HG03575 (cell line): ENCODE data around the gene MYL7.
"Not testable (repeated sequence)": the region's sequence is repeated elsewhere in the genome, so short reads cannot be mapped to it uniquely, and the experiment has no call there.

Source experiments
- ATAC-seq: cut with Tn5 transposase; IDR thresholded peaks from one replicate; pipeline ENCODE4 v1.9.1; 2021; ENCODE audit not compliant: unreplicated experiment, insufficient number of reproducible peaks, low FRiP score; ENCODE audit errors: extremely low read depth

MYL7 gene

DNA sequence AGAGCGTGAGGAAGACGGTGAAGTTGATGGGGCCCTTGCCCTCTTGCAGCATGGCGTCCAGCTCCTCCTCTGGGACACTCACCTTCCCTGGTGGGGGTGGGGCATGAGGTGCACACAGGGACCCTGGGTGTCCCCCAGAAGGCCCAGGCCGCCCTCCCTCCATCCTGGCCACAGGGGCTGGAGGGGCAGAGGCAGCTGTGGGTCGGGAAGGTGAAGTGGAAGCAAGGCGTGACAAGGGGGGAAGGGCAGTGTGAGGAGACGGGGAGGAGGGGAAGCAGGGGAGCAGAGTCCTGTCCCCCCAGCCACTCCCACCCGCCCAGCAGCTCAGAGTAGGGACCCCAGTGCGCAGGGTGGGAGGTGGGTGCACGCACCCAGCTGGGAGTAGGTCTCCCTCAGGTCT lies 791 bp downstream of the MYL7 start:
- no peak for ATAC-seq

DNA sequence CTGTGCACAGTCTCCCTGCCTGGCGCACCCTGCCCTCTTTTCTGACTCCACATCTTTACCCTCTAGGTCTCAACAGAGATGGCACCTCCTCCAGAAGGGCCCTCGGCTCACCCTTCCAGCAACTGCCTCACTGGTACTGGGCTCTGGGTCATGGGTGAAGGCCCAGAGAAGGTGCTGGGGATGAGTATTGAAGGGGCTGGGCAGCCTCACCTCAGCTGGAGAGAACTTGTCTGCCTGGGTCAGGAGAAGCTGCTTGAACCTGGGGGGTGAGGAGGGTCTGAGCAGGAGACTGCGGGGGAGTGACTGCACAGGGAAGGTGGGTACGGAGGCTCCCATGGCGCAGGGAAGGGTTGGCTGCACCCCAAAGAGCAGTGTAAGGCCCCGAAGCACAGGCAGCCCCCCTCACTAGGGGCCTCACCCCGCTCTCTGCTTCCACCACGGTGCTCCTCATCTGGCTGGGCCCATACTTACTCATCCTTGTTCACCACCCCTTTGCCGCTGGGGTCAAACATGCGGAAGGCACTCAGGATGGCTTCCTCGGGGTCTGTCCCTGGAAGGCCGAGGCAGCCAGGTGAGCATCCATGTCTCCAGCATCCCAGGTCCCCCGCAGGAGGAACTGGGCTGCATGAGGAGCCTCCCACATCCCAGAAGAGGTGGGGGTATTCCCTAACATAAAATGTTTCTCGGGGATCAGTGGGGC lies 1.7 kb downstream of the MYL7 start:
- ATAC-seq, result no peak

DNA sequence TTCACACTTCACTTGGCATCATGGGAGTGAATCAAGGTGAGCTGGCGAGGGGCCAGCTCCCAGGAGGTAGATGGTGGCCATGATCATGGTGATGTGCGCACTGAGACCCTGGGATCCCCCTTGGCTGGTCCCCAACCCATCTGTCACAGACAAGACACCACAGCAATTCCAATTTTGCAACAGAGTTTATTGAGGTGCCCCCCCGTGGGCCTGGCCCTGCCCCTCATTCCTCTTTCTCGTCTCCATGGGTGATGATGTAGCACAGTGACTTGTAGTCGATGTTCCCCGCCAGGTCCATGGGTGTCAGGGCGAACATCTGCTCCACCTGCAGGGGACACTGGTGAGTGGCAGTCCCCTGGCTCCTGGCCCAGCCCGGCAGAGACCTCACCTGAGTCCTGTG lies 2.4 kb downstream of the MYL7 start:
- ATAC-seq, result no peak

DNA sequence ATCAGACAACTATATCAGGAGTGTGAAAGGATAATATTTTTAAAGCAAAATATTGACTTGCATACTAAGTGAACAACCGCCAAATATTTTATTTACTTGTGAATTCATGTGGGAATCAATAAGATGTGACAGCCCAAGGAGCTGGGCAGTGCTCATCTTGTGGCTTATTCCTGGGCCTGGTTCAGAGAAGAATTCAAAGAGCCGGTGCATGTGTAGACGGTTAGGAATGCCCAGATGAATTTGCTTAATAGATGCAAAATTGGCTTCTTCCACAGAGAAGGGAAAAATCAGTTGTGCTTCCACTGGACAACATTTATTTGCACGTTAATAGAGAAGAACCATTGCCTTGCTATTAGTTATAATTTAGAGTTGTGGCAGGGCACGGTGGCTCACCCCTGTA lies 4.4 kb downstream of the MYL7 start:
- ATAC-seq, result no peak

DNA sequence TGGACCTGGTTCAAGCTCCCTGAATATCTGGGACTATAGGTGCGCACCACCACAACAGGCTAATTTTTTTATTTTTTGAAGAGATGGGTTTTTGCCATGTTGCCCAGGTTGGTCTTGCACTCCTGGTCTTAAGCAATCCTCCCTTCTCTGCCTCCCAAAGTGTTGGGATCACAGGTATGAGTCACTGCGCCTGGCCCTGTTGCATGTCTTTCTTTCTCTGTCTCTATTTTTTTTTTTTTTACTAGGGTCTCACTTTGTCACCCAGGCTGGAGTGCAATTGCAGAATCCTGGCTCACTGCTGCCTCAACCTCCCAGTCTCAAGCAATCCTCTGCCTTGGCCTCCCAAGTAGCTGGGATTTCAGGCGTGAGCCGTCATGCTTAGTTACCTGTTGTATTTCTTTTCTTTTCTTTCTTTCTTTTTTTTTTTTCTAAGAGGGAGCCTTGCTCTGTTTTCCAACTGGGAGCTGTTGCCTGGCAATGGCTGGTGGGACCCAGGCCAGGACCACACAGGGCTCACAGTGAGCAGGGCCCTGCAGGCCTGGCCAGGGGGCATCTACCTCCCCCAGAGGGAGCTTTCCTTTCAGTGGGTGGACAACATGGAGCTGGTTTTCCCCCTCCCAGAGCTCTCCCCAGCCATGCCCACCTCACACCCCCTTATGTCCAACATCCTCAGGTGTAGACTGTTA lies 6.0 kb downstream of the MYL7 start:
- no peak for ATAC-seq

DNA sequence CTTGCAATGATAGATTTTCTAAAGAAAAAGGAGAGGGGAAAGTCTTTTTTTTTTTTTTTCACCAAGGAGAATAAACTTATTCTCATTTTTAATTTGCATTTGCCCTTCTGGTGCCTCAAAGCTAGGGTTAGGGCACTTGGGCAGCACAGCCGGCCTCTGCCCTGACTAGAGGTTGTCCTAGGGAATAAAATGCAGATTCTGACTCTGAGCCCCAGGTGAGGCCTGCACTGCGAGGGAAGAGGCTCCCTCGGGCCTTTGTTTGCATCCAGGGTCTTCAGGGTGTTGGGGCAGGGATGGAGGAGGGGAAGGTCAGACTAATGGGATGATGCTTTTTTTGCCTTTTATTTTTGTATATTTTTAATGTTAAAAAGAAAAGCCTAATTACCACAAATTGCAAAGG lies 7.8 kb downstream of the MYL7 start:
- ATAC-seq, result no peak

DNA sequence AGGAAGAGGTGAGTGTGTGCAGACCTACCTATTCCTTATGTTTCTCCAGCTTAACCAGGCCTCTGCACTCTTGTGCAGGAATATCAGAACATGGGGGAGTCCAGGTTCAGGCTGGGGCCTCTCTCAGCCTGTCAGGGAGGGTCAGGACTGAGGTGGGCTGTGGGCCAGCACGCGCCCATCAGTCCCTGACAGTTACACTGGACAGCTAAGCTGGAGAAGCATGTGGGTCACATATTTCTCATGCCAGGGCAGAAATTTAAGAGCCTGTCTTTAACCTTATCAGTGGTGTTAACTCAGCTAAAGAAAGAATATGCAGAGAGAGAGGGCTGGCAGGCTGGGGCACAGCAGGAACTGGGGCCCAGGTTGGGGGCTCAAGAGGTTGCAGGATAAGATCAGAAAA lies 9.1 kb downstream of the MYL7 start:
- ATAC-seq, result no peak

DNA sequence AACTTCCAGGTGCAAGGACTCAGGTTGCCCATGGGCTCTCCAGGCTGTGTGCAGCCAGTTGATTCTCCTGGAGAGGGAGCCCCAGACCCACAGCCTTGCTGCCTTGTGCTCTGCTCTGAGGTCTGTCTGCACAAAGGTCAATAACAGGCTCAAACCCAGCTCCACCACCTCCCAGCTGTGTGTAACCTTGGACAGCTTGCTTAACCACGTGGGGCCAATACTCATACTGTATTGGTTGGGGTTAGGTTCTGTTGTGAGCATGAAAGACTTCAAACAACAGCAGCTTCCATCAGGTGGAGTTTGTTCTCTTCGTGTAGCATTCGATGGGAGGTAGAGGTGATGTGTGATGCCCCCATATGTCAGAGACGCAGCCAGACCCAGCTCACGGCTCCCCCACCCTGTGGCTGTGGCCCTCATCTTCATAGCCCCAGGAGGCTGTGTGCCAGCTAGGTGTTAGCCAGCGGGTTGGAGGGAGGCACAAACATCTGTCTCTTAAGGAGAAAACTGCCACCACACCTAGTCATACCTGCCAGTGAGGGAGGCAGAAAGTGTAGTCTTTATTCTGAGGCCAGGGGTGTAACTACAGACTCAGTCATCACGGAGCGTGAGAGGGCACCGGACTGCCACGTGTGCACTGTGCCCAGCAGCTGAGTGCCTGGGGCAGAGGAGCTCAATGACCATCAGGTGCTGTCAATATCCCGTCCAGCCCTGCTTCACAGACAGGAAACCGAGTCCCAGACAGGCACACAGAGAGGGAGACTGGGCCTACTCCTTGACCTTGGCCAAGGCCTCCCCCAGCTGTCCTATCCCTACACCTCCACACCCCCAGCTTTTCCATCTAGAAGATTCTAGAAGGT lies 9.7 kb downstream of the MYL7 start:
- no peak for ATAC-seq

DNA sequence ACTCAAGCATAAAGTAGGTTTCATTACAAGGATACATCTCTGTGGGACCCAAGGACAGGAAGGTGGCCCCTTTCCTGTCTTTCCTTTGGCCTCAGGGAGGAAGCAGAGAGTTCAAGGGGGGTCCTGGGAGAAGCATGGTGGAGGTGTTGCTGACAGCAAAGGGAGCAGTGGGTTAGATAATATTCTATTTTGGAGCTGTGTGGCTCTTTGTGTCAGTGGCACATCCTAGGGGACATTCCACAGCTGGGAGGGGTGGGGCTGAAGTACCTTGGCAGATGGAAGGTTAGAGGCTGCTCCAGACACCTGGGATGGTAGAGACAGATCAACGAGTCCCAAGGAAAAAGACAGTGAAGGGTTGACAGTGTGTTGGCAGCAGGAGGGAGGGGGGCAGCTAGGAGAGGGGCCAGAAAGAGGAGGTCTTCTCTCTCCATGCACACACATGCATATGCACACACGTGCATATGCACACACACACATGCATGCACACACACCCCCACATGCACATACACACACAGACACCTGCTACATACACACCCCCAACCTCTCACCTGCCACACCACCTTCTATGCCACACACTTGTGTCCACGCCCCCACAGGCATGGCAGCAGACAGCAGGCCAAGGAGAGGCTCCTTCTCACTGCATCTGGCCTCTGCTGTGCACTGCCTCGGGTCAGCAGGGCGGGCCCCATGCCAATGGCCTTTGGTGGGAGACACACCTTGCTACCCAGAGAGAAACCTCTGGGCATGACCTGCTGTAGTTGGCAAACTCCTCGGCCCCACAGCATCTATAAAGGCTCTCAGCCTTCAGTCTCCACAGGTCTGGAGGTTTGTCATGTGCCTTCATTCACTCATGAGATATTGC lies 12.2 kb downstream of the MYL7 start:
- no peak for ATAC-seq

DNA sequence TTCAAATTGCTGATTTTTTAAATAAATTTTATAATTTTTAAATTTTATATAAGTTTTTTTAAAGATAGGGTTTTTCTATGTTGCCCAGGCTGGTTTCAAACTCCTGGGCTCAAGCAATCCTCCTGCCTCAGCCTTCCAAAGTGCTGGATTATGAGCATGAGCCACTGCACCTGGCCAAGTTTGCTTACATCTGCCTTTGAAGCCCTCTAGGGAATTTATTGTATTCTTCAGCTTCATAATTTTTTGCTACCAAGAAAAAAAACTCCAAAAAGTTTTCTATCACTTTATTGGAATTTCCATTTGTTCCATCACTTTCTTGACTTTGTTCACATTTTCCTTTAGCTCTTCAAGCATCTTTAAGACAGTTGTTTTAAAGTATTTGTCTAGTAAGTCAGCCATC lies 14.0 kb downstream of the MYL7 start:
- no peak for ATAC-seq

DNA sequence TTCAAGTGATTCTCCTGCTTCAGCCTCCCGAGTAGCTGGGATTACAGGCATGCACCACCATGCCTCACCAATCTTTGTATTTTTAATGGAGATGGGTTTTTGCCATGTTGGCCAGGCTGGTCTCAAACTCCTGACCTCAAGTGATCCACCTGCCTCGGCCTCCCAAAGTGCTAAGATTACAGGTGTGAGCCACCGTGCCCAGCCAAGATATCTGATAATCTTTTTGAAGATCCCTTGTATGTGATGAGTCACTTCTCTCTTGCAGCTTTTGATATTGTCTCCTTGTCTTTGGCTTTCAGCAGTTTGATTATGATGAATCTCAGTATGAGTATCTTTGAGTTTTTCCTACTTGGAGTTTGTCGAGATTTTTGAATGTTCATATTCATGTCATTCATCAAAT lies 14.6 kb downstream of the MYL7 start:
- ATAC-seq, result not testable (repeated sequence)

DNA sequence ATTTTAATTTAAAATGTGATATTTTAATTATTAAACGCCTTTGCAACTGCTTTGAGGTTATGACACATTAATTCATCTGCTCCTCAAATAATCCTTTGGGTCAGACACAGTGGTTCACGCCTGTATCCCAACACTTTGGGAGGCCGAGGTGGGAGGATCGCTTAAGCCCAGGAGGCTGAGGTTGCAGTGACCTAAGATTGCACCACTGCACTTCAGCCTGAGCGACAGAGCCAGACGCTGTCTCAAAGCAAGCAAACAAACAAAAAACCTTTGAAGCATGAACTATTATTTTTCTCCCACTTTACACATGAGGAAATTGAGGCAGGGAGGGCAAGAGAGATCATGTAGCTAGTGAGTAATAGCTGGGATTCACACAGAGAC lies 16.3 kb downstream of the MYL7 start:
- no peak for ATAC-seq

DNA sequence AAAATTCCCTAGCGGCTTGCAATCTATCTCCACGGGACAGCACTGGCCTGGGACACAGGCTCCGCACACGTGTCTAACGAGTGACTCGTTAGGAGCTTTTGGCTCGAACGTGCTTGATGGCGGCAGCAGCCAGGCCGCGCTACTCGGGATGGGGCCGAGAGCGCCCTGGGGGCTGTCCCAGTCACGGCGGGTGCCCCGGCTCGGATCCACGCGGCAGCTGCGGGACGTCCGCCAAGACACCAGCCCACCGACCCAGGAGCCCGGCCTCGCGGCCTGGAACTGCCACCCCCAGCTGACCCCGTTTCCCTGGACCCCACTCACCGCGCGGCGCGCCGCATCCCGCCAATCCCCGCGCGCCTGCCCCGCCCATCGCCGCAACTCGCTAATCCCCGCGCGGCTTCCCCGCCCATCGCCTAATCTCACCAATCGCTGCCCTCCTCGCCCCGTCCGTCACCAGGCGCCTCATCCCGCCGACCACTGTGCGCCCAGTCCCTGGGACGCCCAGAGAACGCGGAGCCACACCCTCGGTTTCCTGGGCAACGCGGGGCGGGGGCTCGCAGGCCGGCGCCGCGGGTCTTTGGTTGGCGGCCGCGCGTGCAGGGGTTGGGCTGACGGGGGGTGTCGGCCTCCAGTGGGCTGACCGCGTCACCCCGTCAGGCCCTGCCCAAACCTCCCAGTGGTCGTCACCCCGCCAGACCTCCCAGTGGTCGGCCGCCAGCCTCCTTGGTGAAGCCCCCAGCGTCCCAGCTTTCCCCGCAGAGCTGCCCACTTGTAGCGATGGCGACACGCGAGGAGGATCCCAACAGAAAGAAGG lies 17.7 kb downstream of the MYL7 start, which contains the start of gene POLD2:
Gene POLD2, minus strand, starts transcription at position 359 of the 814 bp plus-strand sequence. CDS start 1,495 bp downstream, outside the sequence.
- ATAC-seq, result peak; percentile 57

DNA sequence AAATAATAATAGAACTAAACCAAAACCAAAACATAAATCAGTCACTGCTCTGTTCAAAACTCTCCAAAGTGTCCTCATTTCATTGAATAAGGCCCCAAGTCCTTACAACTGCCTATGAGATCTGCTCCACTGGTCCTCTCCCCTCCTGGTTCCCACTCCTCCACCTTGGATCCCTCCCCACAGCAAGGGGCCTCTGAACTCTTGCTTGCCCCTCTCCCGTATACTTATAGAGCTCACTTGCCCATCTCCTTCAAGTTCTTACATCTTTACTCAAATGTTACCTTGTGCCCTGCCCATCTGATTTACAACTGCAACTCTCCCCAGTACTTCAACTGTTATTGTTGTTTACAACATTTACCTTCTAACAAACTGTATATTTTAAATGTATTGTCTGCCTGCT lies 18.6 kb downstream of the MYL7 start:
- ATAC-seq, result no peak

DNA sequence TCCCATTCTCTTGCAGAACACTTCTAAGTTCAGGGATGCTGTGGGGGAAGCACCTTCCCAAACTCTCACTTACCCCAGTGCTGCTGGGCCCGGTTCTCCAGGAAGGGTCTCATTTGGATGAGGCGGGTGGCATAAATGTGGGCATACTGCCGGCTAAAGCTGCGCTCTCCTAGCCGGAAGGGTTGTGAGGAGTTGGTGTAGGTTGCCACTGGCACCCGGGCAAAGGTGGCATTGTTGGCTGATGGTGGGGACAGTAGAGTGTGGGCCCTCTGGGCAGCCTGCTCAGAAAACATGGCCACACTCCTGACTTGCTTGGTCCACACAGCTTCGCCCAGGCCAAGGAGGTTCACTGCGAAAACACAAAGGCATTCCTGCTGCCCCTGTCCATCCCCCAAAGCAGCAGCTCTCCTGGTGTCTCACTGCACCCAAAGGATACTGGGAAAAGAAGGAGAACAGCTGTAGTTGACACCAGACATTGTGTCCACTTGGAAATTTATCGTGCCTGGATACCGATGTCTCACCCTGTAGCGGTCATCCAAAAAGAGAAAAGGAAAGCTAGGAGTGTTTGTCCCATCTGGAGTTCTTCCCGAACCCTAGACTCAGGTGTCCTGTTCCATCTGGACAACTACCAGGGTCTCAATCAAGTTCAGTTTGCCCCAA lies 19.2 kb downstream of the MYL7 start:
- ATAC-seq, result no peak

DNA sequence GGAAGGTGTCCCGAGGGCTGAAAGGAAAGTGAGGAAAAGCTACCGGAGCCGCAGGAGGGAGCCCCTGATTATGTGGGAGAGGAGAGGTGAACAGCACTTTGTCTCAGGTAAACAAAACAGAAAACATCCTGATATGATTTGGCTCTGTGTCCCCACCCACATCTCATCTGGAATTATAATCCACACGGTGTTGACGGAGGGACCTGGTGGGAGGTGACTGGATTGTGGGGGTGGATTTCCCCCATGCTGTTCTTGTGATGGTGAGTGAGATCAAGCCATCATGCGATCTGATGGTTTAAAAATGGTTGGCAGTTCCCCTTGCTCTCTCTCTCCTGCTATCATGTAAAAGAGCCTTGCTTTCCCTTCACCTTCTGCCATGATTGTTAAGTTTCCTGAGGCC lies 20.7 kb downstream of the MYL7 start:
- ATAC-seq, result no peak

DNA sequence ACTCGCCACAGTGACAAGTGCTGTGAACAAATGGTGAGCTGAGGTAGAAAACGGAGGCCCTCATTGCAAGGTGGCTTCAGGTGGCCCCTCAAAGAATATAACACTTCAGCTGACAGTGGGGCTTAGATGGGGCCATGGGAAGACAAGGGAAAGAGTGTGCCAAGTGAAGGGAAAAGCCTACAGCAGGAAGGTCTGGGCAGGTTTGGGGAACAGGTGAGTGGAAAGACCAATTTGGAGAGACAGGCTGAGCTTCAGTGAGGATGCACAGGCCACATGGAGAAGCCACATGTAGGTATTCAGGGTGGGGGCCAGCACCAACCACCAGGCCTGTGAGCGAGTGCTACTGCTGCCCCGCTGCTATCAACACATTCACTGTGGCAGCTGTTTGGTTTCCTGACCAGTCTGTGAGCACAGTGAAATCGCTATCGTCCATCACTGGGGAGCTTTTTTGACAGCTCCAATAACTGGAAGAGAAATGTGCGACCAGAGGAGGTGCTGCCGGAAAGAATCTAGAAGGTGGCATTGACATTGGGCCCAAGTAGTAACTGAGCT lies 21.2 kb downstream of the MYL7 start:
- ATAC-seq, result no peak
